Ecto neural progenitor cell (in vitro differentiated cells): ENCODE measurements around the gene HBM.
"Not testable (repeated sequence)": the region's sequence is repeated elsewhere in the genome, so short reads cannot be mapped to it uniquely, and the experiment has no call there.

Experiments
- DNase-seq: peaks from one replicate; pipeline ENCODE4 v3.0.0-alpha.2; 2018; ENCODE audit warnings: low spot score

HBM gene, protein sequence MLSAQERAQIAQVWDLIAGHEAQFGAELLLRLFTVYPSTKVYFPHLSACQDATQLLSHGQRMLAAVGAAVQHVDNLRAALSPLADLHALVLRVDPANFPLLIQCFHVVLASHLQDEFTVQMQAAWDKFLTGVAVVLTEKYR

DNA sequence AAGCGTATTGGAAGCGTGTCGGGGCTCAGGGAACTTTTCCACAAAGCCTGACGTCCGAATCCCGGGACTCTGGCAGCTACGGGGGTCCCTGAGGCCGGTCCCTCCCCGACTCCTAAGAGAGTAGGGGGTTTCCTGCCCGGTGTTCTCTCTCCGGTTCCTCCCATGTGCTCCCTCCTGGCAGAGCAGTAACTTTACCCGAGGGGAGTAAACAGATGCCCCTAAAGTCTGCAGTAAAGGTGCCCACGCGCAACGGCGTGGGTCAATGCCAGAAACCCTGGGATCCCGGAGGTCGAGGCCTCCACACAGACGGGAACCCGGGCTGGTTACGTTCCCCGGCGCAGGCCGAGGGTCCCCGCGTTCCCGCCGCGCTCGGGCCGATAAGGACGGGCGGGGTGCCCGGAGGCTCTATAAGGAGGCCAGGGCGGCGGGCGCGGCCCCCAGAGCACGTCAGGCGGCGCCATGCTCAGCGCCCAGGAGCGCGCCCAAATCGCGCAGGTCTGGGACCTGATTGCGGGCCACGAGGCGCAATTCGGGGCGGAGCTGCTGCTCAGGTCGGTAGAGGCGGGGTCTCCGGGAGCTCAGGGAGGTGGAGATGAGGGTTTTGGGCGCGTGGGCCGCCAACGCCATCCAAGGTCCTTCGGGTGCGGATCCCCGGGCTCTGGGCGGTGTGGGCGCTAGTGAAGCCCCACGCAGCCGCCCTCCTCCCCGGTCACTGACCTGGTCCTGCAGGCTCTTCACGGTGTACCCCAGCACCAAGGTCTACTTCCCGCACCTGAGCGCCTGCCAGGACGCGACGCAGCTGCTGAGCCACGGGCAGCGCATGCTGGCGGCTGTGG, at the start of gene HBM:
TSS of gene HBM (plus strand) at position 440 of the 836 bp plus-strand sequence. CDS start at position 460, 20 bp downstream.
- DNase-seq, result no peak

DNA sequence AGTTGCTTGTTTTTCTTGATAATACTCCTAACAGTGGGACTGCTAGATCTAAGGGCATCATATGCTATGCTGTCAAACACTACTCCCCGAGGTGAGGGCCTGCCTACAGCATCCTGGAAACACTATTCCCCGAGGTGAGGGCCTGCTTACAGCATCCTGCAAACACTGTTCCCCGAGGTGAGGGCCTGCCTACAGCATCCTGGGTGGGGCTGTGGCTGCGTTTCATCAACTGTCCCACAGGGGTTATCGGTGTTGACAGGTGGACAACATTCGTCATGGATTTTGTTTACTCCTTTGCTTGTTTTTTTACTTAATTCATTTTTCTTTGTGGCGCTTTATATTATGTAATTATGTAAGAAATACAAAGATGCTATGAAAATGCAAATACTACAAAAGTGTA, 49.8 kb upstream of the HBM start:
- DNase-seq, result no peak

DNA sequence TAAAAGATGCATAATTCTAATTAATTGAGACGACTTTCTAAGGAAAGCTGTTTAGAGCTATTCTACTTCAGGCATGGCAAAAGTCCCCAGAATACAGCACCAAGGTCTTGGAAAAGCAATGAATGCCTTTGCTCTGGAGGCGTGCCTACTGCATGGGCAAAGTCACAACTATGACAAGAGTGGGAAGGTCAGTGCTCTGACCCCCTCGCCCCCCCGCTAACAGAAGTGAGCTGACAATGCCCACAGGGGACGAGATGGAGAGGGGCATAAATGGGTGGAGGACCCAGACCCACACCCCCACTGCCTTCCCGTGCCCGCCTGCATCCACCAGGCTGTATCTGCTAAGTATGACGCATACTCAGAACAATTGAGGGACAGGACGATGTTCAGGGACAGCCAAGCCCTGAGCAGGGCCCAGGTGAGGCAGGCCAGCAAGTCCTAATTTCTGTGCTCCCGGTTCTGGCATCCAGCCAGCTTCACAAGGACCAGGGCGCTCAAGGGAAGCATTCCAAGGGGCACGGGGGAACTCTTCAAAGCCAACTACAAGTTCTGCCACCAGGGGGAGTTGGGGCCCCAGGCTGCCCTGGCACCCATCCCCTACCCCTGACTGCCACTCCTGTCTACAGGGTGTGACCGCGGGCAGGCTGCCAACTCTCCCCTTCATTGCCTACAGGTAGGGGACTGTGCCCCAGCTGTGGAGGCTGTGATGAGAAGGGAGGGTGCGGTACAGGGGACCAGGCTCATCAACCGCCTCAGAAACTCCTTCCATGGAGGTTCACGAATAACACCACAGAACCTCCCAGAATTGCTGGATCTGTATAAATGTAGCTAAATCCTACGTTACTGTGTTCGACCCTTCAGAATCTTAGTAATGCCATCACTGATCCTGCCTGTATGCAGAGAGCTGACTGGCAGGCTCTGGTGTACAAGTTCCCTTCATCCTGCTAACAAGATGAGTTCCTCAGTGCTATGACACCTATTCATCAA, 48.1 kb upstream of the HBM start:
- DNase-seq, result peak; percentile 76

DNA sequence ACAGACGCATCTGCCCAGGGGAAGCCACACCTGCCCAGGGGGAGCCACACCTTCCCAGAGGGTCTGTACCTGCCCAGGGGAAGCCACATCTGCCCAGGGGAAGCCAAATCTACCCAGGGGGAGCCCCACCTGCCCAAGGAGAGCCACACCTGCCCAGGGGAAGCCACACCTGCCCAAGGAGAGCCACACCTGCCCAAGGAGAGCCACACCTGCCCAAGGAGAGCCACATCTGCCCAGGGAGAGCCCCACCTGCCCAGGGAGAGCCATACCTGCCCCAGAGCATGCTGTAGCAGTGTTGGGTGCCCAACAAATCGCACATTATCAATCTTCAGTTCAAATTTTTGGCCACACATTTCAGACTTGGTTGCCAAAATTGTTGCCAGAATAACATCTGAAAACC, 46.9 kb upstream of the HBM start:
- DNase-seq, result no peak

DNA sequence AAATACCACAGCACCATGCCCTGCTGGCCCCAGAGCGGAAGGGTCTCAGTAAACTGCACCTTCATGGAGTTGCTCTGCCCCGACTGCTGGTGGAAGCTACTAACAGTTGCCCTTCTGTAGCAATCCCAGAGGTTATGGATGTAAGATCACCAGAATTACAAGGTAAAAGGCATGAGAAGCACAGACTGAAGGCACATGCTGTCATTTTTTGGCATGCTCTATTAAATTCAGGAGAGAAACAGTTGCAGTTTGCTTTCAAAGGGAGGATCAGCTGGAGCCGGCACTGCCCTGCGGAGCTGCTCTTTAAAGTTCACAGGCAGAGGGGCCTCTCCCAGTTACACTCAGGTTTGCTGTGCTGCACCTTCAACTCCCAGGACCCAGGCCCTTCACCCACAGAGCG, 46.5 kb upstream of the HBM start:
- no peak for DNase-seq

DNA sequence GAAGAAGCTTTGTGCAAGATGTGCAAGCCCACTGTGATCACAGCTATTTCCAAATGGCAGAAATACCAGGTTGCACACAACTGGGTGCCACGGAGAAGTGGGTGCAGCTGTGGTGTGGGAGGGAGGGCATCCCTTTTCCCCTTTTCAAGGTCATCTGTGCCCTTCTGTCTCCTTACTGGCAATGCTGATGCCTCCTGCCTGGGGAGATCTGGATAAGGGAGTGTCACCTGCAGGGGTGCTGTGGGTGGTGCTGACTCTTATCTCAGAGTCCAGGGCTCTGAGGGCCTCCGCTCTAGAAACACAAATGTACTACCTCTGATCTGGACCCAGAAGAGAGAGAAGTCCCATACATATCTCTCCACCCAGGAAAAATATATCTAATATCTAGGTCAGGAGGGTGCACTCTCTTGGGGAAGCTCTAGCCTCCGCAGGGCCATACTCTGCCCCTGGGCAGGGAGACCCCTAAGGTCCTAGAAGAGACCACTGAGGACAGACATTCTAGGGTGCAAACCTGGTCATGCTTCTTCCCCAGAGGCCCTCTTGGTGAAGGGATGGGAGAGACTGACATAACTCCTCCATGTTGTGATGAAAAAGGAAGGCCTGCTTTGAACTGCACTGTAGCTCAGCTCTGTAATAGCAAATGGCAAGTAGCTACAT, 45.8 kb upstream of the HBM start:
- no peak for DNase-seq

DNA sequence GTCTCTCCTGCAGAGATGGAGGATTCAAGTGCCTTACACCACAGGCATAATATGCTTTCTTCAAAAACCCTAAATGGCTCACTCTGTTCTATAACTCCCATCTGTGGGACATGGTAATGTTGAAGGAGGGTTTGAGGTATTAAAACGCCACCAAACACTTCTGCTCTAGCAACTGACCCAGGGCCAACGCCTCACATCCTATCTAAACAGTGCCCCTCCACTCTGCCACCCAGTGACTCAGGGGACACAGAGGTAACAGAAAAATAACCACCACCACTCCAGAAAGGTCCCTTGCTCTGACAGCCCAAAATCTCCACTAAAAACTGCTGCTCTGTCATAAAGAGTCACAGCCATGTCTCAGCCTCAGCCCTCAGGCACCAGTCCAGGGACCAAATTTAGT, 45.0 kb upstream of the HBM start:
- DNase-seq, result no peak

DNA sequence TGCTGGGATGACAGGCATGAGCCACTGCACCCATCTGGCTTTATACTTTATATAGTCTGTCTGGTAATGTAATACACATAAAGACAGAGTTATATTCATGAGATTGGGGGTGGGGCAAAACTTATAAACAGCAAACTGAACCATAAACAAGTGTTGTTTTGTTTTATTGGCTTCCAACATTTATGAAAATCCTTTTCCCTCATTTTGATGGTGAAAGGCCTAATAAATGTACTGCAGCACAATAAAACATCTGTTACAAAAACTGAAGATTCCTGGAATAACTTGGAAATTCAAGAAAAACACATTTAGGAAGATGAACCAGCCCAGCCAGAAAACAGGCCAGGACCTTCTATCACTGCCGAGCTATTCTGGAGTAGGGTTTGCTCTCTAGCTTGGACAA, 43.4 kb upstream of the HBM start:
- DNase-seq, result no peak

DNA sequence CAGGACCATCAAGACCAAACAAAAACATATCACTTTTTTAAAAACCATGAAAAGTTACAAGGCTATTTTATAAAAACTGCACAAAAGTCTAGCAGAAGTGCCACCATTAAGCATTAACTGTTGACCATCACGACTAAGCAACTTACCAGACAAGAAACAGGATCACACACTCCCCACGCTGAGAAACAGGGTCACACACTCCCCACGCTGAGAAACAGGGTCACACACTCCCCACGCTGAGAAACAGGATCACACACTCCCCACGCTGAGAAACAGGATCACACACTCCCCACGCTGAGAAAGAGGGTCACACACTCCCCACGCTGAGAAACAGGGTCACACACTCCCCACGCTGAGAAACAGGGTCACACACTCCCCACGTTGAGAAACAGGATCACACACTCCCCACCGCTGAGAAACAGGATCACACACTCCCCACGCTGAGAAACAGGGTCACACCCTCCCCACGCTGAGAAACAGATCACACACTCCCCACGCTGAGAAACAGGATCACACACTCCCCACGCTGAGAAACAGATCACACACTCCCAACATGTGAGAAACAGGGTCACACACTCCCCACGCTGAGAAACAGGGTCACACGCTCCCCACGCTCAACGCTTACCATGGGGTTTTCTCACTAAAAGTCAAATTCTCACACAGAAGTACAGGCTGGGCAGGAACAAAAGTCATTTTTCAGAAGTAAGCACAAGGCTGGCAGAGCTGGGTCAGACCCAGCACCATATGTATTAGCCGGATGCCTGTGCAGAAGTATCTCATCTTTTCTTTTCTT, 42.0 kb upstream of the HBM start:
- DNase-seq, result not testable (repeated sequence)

DNA sequence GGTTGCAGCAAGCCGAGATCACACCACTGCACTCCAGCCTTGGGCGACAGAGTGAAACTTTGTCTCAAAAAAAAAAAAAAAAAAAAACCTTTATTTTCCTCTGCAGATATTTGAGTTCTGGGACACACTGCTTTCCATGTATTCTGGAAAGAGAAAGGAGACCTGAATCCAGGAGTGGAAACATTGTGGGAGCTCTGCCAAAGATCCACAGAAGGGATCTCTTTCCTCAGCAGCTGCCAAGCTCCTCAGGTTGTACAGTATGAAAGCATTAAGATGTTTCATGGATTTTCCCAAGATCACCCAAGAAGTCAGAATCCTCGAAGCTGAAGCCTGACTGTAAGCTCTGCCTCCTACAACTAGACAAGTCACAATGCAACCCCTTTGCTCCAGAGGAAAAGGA, 40.8 kb upstream of the HBM start:
- DNase-seq, result no peak

DNA sequence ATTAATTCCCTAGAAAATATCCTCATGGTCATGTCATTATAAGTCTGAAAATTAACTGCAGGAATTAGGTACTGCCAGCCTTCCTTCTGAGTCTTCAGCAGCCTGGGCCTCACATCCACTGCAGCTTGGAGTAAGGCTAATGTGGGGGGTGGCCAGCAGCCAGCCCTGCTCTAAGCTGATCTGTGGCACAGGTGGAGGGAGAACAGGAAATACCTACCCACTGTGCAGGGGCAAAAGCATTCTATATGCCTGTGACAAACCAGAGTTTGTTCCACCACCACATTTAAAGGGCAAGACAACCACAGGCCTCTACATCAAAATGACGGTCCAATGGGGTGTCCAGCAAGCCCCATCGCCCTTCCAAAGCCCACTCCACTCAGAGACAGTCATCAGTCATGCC, 36.7 kb upstream of the HBM start:
- DNase-seq, result no peak

DNA sequence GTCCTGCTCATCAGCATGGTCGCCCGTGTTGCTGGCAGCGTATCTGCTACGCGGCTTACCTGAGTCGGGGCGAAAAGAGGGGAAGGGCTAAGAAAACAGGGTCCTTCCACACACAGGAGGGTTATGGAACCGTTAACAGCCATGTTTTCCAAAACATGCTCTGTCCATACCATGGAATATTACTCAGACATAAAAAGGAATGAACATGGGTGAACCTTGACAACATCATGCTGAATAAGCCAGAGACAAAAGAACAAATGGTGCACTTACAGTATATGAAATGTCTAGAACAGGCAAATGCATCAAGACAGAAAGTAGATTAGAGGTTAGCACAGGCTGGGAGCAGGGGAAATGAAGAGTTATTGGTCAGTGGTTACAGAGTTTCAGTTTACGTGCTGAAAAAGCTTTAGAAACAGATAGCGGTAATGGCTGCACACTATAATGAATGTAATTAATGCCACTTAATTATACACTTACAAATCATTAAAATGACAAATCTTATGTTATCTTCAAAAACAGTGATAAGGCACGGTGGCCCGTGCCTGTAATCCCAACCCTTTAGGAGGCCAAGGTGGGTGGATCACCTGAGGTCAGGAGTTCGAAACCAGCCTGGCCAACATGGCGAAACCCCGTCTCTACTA, 35.1 kb upstream of the HBM start:
- DNase-seq, result no peak

DNA sequence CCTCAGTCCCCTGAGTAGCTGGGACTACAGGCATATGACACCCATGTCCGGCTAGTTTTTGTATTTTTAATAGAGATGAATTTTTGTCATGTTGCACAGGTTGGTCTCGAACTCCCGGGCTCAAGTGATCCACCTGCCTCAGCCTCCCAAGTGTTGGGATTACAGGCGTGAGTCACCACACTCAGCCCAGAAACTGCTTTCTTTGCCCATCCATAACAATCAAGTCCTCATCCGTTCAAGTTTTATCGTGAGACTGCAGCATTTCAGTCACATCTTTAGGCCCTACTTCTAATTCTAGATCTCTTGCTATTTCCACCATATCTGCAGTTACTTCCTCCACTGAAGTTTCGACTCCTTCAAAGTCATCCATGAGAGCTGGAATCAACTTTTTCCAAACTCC, 33.7 kb upstream of the HBM start:
- DNase-seq, result no peak

DNA sequence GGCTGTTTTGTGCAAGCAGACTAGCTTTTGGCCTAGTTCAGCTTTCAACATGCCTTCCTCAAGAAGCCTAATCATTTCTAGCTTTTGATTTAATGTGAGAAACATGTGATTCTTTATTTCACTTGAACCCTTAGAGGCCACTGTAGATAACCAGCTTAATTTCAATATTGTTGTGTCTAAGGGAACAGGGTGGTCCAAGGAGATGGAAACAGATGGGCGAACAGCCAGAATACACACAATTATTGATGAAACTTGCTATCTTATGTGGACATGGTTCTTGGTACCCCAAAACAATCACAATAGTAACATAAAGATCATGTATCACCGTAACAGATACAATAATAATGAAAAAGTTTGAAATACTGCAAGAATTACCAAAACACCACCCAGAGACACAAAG, 32.1 kb upstream of the HBM start:
- DNase-seq, result no peak

DNA sequence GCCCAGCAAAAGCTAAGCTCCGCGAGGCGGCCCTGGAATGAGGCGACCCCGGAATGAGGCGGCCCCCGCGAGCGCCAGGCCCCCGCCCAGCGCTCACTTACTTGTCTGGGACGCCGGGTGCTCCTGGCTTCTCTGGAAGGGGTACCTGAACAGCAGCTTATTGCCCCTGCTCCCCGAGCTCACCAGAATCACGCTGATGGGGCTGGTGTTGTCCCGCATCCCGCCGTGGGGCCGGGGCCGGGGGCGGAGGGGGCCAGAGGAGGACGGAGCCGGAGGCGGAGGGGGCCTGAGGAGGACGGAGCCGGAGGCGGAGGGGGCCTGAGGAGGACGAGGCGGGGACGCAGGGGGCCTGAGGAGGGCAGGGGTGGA, 27.7 kb upstream of the HBM start:
- peak; percentile 82 for DNase-seq

DNA sequence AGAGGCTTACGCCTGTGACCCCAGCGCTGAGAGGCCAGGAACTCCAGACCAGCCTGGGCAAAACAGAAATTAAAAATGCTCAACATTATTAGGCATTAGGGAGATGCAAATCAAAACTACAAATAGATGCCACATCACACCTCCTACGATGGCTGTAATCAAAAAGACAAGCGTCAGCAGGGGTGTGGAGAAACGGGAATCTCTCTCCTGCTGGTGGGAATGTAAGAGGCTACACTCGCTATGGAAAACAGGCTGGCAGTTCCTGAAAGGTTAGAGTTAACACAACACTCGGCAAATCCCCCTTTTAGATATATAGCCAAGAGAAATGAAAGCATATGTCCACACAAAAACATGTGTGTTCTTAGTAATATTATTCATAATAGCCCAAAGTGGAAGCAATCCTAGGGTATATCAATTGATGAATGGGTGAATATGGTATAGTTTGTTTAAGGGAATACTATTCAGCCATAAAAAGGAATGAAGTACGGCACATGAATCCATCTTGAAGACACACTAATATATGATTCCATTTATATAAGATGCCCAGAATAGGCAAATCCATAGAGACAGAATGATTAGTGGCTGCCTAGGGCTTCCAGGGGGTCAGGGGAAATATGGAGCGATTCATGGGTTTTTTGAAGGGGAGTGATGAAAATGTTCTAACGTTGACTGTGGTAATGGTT, 25.5 kb upstream of the HBM start:
- DNase-seq, result no peak

DNA sequence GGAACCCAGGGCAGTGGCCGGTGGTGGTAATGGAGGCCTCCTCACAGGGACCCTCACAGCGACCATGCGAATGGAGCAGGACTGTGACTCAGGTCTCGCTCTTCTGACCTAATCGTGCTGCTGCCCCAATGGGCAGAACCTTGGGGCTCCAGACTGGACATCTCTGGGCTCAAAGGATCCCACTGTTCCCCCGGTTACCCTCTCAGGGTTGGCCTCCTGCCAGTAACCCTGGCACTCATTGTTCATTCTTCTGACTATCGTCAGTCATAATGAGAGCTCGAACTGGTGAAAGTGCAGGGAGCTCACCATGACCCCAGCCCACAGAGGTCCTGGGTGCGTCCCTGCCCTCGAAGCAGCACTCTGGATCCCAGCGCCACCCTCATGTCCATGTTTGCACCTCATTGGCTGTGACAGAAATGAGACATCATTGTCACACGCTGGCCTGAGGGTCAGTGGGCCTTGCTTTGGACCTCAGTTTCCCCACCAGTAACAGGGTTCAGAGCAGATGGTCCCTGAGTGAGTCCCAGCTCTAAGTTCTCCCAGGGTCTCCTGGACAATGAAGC, 23.3 kb upstream of the HBM start:
- no peak for DNase-seq

DNA sequence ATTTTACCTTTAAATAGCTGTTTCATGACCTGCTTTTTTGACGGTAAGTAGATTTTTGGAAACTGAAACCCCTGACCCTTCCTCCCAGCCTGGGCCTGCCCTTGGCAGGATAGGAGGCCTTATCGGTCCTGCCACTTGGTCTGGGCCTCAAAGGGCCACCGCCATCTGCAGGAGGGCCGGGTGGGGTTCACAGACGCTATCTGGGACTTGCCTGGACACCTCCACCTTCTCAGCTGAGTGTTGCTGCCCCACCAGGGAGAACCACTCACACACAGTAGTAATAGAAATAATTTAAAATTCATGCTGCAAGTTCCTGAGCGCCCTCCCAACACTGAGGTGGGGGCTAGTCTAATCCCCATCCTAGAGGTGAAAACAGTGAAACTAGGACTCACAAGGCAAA, 22.7 kb upstream of the HBM start:
- no peak for DNase-seq

DNA sequence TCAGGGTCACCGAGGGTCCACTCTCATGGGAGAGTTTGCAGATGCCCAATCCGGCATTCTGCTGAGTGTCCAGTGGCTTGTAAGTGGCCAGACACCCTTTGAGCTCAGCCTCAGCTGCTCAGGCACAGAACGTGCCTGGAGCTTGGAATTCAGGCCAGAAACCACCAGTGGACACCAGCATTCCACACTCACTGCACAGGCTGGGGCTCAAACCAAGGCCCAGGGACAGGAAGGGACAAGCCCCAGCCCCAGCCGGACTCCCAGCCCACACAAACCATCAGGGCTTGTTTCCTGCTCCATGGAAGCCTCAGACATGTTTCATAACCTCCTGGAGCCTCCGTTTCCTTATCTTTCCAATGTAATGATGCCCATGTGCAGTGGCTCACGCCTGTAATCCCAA, 22.3 kb upstream of the HBM start:
- no peak for DNase-seq

DNA sequence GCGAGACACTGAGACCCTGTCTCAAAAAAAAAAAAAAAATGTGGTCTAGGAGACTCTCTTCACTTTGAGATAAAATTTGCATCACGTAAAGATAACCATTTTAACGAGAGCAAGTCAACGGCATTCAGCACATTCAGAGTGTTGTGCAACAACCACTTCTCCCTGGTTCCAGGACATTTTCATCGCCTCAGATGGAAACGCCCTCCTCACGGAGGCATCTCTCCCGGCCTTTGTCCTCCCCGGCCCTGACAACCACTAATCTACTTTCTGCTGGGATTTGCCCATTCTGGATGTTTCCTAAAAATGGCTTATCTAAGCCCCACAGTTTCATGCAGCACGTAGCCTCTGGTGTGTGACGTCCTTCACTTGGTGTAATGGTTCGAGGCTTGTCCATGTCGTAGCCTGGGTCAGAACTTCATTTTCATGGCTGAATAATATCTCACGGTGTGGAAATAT, 21.0 kb upstream of the HBM start:
- DNase-seq, result no peak
